C1 segment of cervical spinal cord (tissue), 14 donors: Measurements from ENCODE around the gene NFS1.

ENCODE experiments used
- DNase-seq, 14 donors: peaks; one replicate each; lab custom pipeline; 2025; lab: John Stamatoyannopoulos, UW

Gene NFS1

GRCh38 chr20:35644806-35645205, 54.3 kb downstream of the NFS1 start:
- DNase-seq = no peak

- no peak for DNase-seq
These were observed 56.1 kb downstream of the NFS1 start for GRCh38 chr20:35643045-35643444.

GRCh38 chr20:35641743-35642142, 57.4 kb downstream of the NFS1 start:
- DNase-seq = no peak

- DNase-seq = no peak
These were observed 58.4 kb downstream of the NFS1 start for GRCh38 chr20:35640724-35641123.

- no peak for DNase-seq
These were observed 60.4 kb downstream of the NFS1 start for GRCh38 chr20:35638751-35639150.

GRCh38 chr20:35637276-35637675, 61.9 kb downstream of the NFS1 start:
- no peak for DNase-seq

- no peak for DNase-seq
These were observed 63.1 kb downstream of the NFS1 start for GRCh38 chr20:35636095-35636494.

GRCh38 chr20:35635652-35636051, 63.5 kb downstream of the NFS1 start:
- DNase-seq = no peak

GRCh38 chr20:35632539-35633115, 66.5 kb downstream of the NFS1 start:
- no peak for DNase-seq

GRCh38 chr20:35630636-35631035, 68.5 kb downstream of the NFS1 start:
- no peak for DNase-seq

GRCh38 chr20:35629427-35630145, 69.6 kb downstream of the NFS1 start:
- no peak for DNase-seq

- no peak for DNase-seq
These were observed 72.0 kb downstream of the NFS1 start for GRCh38 chr20:35627121-35627520.

GRCh38 chr20:35626386-35627001, 72.7 kb downstream of the NFS1 start:
- DNase-seq = no peak

- peak in 1 of 14 donors; percentile 6 for DNase-seq
These were observed 73.4 kb downstream of the NFS1 start for GRCh38 chr20:35625584-35626385.

- DNase-seq = no peak
These were observed 77.6 kb downstream of the NFS1 start for GRCh38 chr20:35621560-35621946.

- DNase-seq = no peak
These were observed 78.2 kb downstream of the NFS1 start for GRCh38 chr20:35620818-35621559.

GRCh38 chr20:35619196-35620095, 79.7 kb downstream of the NFS1 start:
- peak in 12 of 14 donors; percentile 4 to 47 (median 30) for DNase-seq

- peak in 3 of 14 donors; percentile 9 to 33 (median 30) for DNase-seq
These were observed 80.7 kb downstream of the NFS1 start for GRCh38 chr20:35618263-35619131.
